ENCODE measurements around the gene PLCB4.

Gene PLCB4

DNA sequence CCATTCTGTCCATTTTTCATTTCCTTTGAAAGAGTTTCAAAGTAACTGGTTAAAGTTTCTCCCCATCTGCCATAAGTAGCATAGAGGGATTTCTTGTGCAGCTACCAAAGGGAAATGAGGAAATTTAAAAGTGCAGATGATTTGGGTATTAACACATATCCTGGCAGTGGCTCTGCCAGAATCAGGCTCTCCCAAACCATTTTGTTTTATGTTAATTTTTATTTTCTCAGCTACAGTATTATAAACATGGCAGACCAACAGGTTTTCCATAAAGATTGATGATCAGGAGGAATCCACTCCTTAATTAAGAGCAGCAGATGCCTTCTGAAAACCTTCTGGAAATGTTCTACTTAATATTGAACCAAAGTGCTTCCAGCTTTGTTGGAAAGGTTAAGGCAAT, 13.9 kb downstream of the PLCB4 start:
- Histone ChIP-seq H3K27me3 (ENCODE audit: control insufficient read depth in 1 of 2, insufficient read depth in 2 of 2, low read length in 2 of 2) (no peaks in the 10 kb centered on the region), H3K4me3 (ENCODE audit: low read depth in 1 of 2, low read length in 2 of 2) (no peak overlapping the region), H3K9ac (ENCODE audit: low read length) (no peak overlapping the region), H3K27ac (ENCODE audit: low read depth, low read length) (no peak overlapping the region), H3K9me3 (ENCODE audit: low read length) (no peaks in the 10 kb centered on the region), H3K36me3 (ENCODE audit: insufficient read depth, low read length) (no peaks in the 10 kb centered on the region), H3K4me1 (ENCODE audit: insufficient read depth, low read length) (peaks cover 17% of the 10 kb centered on the region)

DNA sequence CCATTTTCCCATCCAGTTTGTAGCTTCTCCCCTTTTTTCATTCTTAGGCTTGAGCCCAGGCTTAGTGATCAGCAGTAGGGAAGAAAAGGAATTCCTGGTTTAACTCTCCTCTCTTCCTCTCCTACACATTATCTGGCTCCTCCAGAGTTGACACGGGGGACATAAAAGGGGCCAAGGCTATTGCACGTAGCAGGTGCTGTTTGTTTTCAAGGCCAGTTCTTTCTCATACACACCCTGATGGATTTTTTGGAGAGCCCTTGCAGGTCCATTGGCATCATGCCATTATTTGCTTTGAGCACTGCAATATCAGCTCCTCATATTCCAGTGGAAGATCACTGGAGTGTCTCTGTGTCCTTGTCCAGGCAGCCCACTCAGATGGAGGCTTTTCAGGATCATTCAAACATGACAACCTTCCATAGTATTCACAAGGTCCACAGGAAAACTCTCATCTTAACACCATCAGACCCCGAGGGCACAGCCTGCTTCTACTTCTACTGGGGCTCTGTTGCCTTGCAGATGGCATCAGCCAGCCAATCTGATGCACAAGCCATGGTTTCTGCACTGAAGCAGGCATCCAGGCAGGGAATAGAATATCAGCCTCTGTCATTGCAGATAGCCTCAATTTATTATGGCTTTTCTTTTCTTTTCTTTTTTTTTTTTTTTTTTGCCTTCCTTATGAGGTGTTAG, 18.8 kb downstream of the PLCB4 start:
- H3K9me3 ChIP-seq (ENCODE audit: low read length) = no peaks in the 10 kb centered on the region
- H3K27me3 ChIP-seq (ENCODE audit: control insufficient read depth in 1 of 2, insufficient read depth in 2 of 2, low read length in 2 of 2) = no peaks in the 10 kb centered on the region
- H3K4me1 ChIP-seq (ENCODE audit: insufficient read depth, low read length) = peaks cover 20% of the 10 kb centered on the region
- H3K4me3 ChIP-seq (ENCODE audit: low read depth in 1 of 2, low read length in 2 of 2) = no peak overlapping the region
- H3K36me3 ChIP-seq (ENCODE audit: insufficient read depth, low read length) = no peaks in the 10 kb centered on the region
- no peak overlapping the region for H3K9ac ChIP-seq (ENCODE audit: low read length)
- no peak overlapping the region for H3K27ac ChIP-seq (ENCODE audit: low read depth, low read length)

DNA sequence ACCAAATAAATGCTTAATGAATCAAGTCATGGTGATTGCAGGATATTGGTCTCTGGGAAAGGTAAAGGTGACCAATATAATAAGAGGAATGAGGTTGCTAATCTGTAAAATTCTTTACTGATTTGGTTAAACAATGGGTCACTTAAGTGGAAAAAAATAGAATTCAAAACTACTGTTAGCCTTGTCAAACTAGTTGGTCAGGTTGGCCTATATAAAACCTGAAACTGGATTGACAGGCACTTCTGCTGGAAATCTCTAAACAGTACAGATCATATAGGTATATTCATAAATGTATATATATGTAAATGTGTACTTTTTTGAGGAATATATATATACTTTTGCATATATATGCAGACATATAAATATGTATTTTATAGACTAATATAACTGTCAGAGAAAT, 19.7 kb downstream of the PLCB4 start:
- Histone ChIP-seq H3K4me1 (ENCODE audit: insufficient read depth, low read length) (peaks cover 11% of the 10 kb centered on the region), H3K36me3 (ENCODE audit: insufficient read depth, low read length) (no peaks in the 10 kb centered on the region), H3K9ac (ENCODE audit: low read length) (no peak overlapping the region), H3K27ac (ENCODE audit: low read depth, low read length) (no peak overlapping the region), H3K9me3 (ENCODE audit: low read length) (no peaks in the 10 kb centered on the region), H3K4me3 (ENCODE audit: low read depth in 1 of 2, low read length in 2 of 2) (no peak overlapping the region), H3K27me3 (ENCODE audit: control insufficient read depth in 1 of 2, insufficient read depth in 2 of 2, low read length in 2 of 2) (no peaks in the 10 kb centered on the region)

DNA sequence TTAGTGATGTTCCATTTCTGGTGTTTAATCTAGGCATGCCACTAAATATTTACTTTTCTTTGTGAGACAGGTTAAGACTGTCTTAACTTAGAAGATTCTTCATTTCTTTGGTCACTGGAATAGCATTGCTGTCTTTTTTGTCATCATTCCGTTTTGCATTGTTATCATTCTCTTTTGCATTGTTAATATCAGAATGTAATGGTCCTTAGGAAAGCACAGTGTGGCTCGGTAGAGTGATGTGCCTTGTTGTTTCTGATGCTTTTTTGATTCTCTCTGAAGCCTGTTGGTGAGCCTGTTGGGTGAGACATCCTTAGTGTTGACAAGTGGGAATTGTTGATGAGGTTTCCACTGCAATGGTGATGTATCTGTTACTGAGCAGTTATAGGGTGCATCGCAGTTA, 23.2 kb downstream of the PLCB4 start:
- Histone ChIP-seq H3K9ac (ENCODE audit: low read length) (no peak overlapping the region), H3K27ac (ENCODE audit: low read depth, low read length) (no peak overlapping the region), H3K9me3 (ENCODE audit: low read length) (no peaks in the 10 kb centered on the region), H3K4me3 (ENCODE audit: low read depth in 1 of 2, low read length in 2 of 2) (no peak overlapping the region), H3K4me1 (ENCODE audit: insufficient read depth, low read length) (peaks cover 5% of the 10 kb centered on the region), H3K27me3 (ENCODE audit: control insufficient read depth in 1 of 2, insufficient read depth in 2 of 2, low read length in 2 of 2) (no peaks in the 10 kb centered on the region), H3K36me3 (ENCODE audit: insufficient read depth, low read length) (no peaks in the 10 kb centered on the region)

DNA sequence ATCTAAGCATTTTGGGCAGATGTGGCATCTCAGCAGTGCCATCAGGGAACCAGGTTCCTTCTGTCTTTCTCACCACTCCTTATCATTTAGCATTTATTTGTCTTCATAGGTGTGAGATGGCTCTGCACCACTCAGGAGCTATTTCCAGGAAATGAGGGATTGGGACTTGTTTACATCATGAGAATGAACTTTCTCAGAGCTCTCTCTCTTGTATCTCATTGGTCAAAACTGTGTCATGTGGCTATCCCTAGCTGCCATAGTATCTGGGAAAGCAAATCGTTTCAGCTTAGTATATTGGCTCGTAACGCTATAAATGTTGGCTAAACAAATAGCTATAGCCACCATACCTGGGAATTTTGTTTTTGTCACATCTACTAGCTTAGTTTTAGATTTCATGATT, 23.8 kb downstream of the PLCB4 start:
- Histone ChIP-seq H3K4me3 (ENCODE audit: low read depth in 1 of 2, low read length in 2 of 2) (no peak overlapping the region), H3K27me3 (ENCODE audit: control insufficient read depth in 1 of 2, insufficient read depth in 2 of 2, low read length in 2 of 2) (no peaks in the 10 kb centered on the region), H3K4me1 (ENCODE audit: insufficient read depth, low read length) (peaks cover 5% of the 10 kb centered on the region)

GRCh38 chr20:9093218-9093957, 24.5 kb downstream of the PLCB4 start:
- no peaks in the 10 kb centered on the region for H3K36me3 ChIP-seq (ENCODE audit: insufficient read depth, low read length)
- H3K9ac ChIP-seq (ENCODE audit: low read length) = no peak overlapping the region
- no peak overlapping the region for H3K4me3 ChIP-seq (ENCODE audit: low read depth in 1 of 2, low read length in 2 of 2)
- peaks cover 5% of the 10 kb centered on the region for H3K4me1 ChIP-seq (ENCODE audit: insufficient read depth, low read length)
- H3K9me3 ChIP-seq (ENCODE audit: low read length) = no peaks in the 10 kb centered on the region
- H3K27ac ChIP-seq (ENCODE audit: low read depth, low read length) = no peak overlapping the region
- no peaks in the 10 kb centered on the region for H3K27me3 ChIP-seq (ENCODE audit: control insufficient read depth in 1 of 2, insufficient read depth in 2 of 2, low read length in 2 of 2)

More for the DNA sequence above, 23.8 kb downstream of the PLCB4 start:
- H3K36me3 ChIP-seq (ENCODE audit: insufficient read depth, low read length) = no peaks in the 10 kb centered on the region
- H3K9me3 ChIP-seq (ENCODE audit: low read length) = no peaks in the 10 kb centered on the region
- H3K9ac ChIP-seq (ENCODE audit: low read length) = no peak overlapping the region
- no peak overlapping the region for H3K27ac ChIP-seq (ENCODE audit: low read depth, low read length)

DNA sequence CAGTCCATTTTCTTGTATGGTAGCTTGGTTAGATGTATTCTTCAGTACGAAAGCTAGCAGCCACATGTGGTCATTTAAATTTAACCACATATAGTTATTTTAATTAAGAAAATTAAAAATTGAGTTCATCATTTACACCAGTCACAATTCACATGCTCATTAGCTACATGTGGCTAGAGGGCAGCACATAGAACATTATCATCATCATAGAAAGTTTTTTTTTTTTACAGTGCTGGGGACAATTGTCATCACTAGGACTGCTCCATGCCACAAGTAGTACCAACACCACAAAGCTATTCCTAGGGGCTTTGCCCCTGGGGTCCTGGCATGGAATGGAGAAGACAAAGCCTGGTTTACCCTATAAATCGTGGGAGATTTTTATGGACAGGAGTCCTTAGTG, 30.5 kb downstream of the PLCB4 start:
- H3K4me1 ChIP-seq (ENCODE audit: insufficient read depth, low read length) = no peaks in the 10 kb centered on the region
- H3K4me3 ChIP-seq (ENCODE audit: low read depth in 1 of 2, low read length in 2 of 2) = no peak overlapping the region
- H3K27ac ChIP-seq (ENCODE audit: low read depth, low read length) = no peak overlapping the region
- no peaks in the 10 kb centered on the region for H3K27me3 ChIP-seq (ENCODE audit: control insufficient read depth in 1 of 2, insufficient read depth in 2 of 2, low read length in 2 of 2)
- no peaks in the 10 kb centered on the region for H3K36me3 ChIP-seq (ENCODE audit: insufficient read depth, low read length)
- no peak overlapping the region for H3K9ac ChIP-seq (ENCODE audit: low read length)
- no peaks in the 10 kb centered on the region for H3K9me3 ChIP-seq (ENCODE audit: low read length)

GRCh38 chr20:9100691-9101090, 31.8 kb downstream of the PLCB4 start:
- no peak overlapping the region for H3K4me3 ChIP-seq (ENCODE audit: low read depth in 1 of 2, low read length in 2 of 2)
- no peaks in the 10 kb centered on the region for H3K9me3 ChIP-seq (ENCODE audit: low read length)
- no peaks in the 10 kb centered on the region for H3K4me1 ChIP-seq (ENCODE audit: insufficient read depth, low read length)
- H3K27ac ChIP-seq (ENCODE audit: low read depth, low read length) = no peak overlapping the region
- H3K36me3 ChIP-seq (ENCODE audit: insufficient read depth, low read length) = no peaks in the 10 kb centered on the region
- no peak overlapping the region for H3K9ac ChIP-seq (ENCODE audit: low read length)
- H3K27me3 ChIP-seq (ENCODE audit: control insufficient read depth in 1 of 2, insufficient read depth in 2 of 2, low read length in 2 of 2) = no peaks in the 10 kb centered on the region

GRCh38 chr20:9102456-9102855, 33.6 kb downstream of the PLCB4 start:
- H3K27ac ChIP-seq (ENCODE audit: low read depth, low read length) = no peak overlapping the region
- no peaks in the 10 kb centered on the region for H3K36me3 ChIP-seq (ENCODE audit: insufficient read depth, low read length)
- no peak overlapping the region for H3K9ac ChIP-seq (ENCODE audit: low read length)
- H3K27me3 ChIP-seq (ENCODE audit: control insufficient read depth in 1 of 2, insufficient read depth in 2 of 2, low read length in 2 of 2) = no peaks in the 10 kb centered on the region
- H3K4me3 ChIP-seq (ENCODE audit: low read depth in 1 of 2, low read length in 2 of 2) = no peak overlapping the region
- no peaks in the 10 kb centered on the region for H3K9me3 ChIP-seq (ENCODE audit: low read length)
- no peaks in the 10 kb centered on the region for H3K4me1 ChIP-seq (ENCODE audit: insufficient read depth, low read length)

GRCh38 chr20:9103955-9104354, 35.1 kb downstream of the PLCB4 start:
- Histone ChIP-seq H3K27me3 (ENCODE audit: control insufficient read depth in 1 of 2, insufficient read depth in 2 of 2, low read length in 2 of 2) (no peaks in the 10 kb centered on the region), H3K36me3 (ENCODE audit: insufficient read depth, low read length) (no peaks in the 10 kb centered on the region), H3K27ac (ENCODE audit: low read depth, low read length) (no peak overlapping the region), H3K9ac (ENCODE audit: low read length) (no peak overlapping the region), H3K9me3 (ENCODE audit: low read length) (no peaks in the 10 kb centered on the region), H3K4me1 (ENCODE audit: insufficient read depth, low read length) (no peaks in the 10 kb centered on the region), H3K4me3 (ENCODE audit: low read depth in 1 of 2, low read length in 2 of 2) (no peak overlapping the region)

DNA sequence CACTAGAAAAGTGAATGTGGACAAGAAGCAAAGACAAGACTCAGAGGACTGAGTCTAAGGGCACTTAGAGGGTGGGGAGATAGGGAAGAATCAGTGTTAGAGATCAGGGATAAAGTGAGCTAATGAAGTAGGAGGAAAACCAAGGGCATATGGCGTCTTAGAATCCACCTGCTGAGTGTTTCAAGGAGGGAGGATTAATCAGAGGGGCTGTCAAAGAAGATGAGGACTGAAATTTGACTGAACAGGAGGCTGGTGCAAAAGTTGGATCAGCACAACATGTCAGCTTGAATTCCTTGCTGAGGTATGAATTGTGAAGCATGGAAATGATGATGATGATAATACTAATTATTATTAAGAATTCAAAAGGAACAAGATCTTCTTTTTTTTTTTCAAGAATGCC, 39.4 kb downstream of the PLCB4 start:
- Histone ChIP-seq H3K36me3 (ENCODE audit: insufficient read depth, low read length) (no peaks in the 10 kb centered on the region), H3K9ac (ENCODE audit: low read length) (no peak overlapping the region), H3K27me3 (ENCODE audit: control insufficient read depth in 1 of 2, insufficient read depth in 2 of 2, low read length in 2 of 2) (no peaks in the 10 kb centered on the region), H3K9me3 (ENCODE audit: low read length) (no peaks in the 10 kb centered on the region), H3K27ac (ENCODE audit: low read depth, low read length) (no peak overlapping the region), H3K4me3 (ENCODE audit: low read depth in 1 of 2, low read length in 2 of 2) (no peak overlapping the region), H3K4me1 (ENCODE audit: insufficient read depth, low read length) (peaks cover 29% of the 10 kb centered on the region)

- no peak overlapping the region for H3K9ac ChIP-seq (ENCODE audit: low read length)
- H3K4me1 ChIP-seq (ENCODE audit: insufficient read depth, low read length) = peaks cover 31% of the 10 kb centered on the region
- no peaks in the 10 kb centered on the region for H3K36me3 ChIP-seq (ENCODE audit: insufficient read depth, low read length)
- no peaks in the 10 kb centered on the region for H3K9me3 ChIP-seq (ENCODE audit: low read length)
- no peak overlapping the region for H3K27ac ChIP-seq (ENCODE audit: low read depth, low read length)
- no peaks in the 10 kb centered on the region for H3K27me3 ChIP-seq (ENCODE audit: control insufficient read depth in 1 of 2, insufficient read depth in 2 of 2, low read length in 2 of 2)
- no peak overlapping the region for H3K4me3 ChIP-seq (ENCODE audit: low read depth in 1 of 2, low read length in 2 of 2)
Measured at GRCh38 chr20:9109566-9109965, 40.7 kb downstream of the PLCB4 start.
